DOHH2 (cell line): Measurements from ENCODE around the gene MEGF11.

Experiments used
- H3F3A ChIP-seq: fragments of 200-600 bp; sonication (generic), shearing (Covaris generic); 2 replicates; pipeline ENCODE4 v1.6.0; 2016; ENCODE audit warnings: antibody characterized with exemption, mild to moderate bottlenecking; ENCODE audit not compliant: control insufficient read depth, insufficient read depth
- H3K27ac ChIP-seq: fragments of 200-600 bp; sonication (generic); 2 replicates; pipeline ENCODE4 v1.5.1; 2014; ENCODE audit warnings: low read depth, mild to moderate bottlenecking, low read length, moderate library complexity
- H3K27me3 ChIP-seq: fragments of 200-600 bp; sonication (generic); 2 replicates; pipeline ENCODE4 v1.6.1; 2014; ENCODE audit warnings: mild to moderate bottlenecking, low read length, mixed read lengths; ENCODE audit not compliant: control insufficient read depth
- H3K36me3 ChIP-seq: fragments of 200-600 bp; sonication (generic); 2 replicates; pipeline ENCODE4 v1.6.1; 2014; ENCODE audit warnings: mild to moderate bottlenecking, low read length, moderate library complexity, mixed read lengths; ENCODE audit not compliant: control insufficient read depth
- H3K4me1 ChIP-seq: fragments of 200-600 bp; sonication (generic); 2 replicates; pipeline ENCODE4 v1.6.1; 2014; ENCODE audit warnings: mild to moderate bottlenecking, low read length, mixed read lengths; ENCODE audit not compliant: control insufficient read depth
- H3K4me2 ChIP-seq: fragments of 200-600 bp; sonication (generic); 2 replicates; pipeline ENCODE4 v1.6.0; 2014; ENCODE audit warnings: mild to moderate bottlenecking, low read length, moderate library complexity
- H3K4me3 ChIP-seq: fragments of 200-600 bp; sonication (generic); 2 replicates; pipeline ENCODE4 v1.5.1; 2014; ENCODE audit warnings: mild to moderate bottlenecking, low read length, mixed read lengths
- H3K79me2 ChIP-seq: fragments of 200-600 bp; sonication (generic); 2 replicates; pipeline ENCODE4 v1.6.1; 2014; ENCODE audit warnings: mild to moderate bottlenecking, low read length, mixed read lengths; ENCODE audit not compliant: control insufficient read depth
- H3K9me2 ChIP-seq: fragments of 200-600 bp; sonication (generic); replicated peaks from 2 replicates; pipeline ENCODE4 v1.6.1; 2014; ENCODE audit warnings: mild to moderate bottlenecking, low read length, mixed read lengths; ENCODE audit not compliant: control insufficient read depth
- H3K9me3 ChIP-seq: fragments of 200-600 bp; sonication (generic); 2 replicates; pipeline ENCODE4 v1.6.1; 2014; ENCODE audit warnings: antibody characterized with exemption, low read length, mixed read lengths; ENCODE audit not compliant: control insufficient read depth, insufficient read depth
- H4K20me1 ChIP-seq: fragments of 200-600 bp; sonication (generic); 2 replicates; pipeline ENCODE4 v1.6.0; 2014; ENCODE audit warnings: low read depth, mild to moderate bottlenecking, antibody characterized with exemption, low read length, moderate library complexity; ENCODE audit not compliant: control insufficient read depth, insufficient read depth
- CTCF ChIP-seq: fragments of 200-600 bp; sonication (generic); IDR thresholded peaks from one replicate; pipeline ENCODE4 v1.5.1; 2014; ENCODE audit warnings: antibody characterized with exemption, mild to moderate bottlenecking, low read depth, low read length; ENCODE audit not compliant: poor library complexity, severe bottlenecking
- EZH2phosphoT487 ChIP-seq: fragments of 200-600 bp; sonication (generic); IDR thresholded peaks from 2 replicates; pipeline ENCODE4 v1.6.1; 2017; ENCODE audit warnings: borderline replicate concordance, mild to moderate bottlenecking, antibody characterized with exemption, low read length, moderate library complexity, mixed read lengths

MEGF11 gene

GRCh38 chr15:66240240-66240794 is 13.2 kb downstream of the MEGF11 start:
- Histone ChIP-seq H4K20me1 (peaks cover 6% of the 10 kb centered on the region), H3K4me3 (no peak overlapping the region), H3K79me2 (peaks cover 99% of the 10 kb centered on the region), H3K27me3 (no peaks in the 10 kb centered on the region), H3K9me3 (no peaks in the 10 kb centered on the region), H3F3A (no peaks in the 10 kb centered on the region), H3K4me1 (peaks cover 49% of the 10 kb centered on the region), H3K9me2 (no peaks in the 10 kb centered on the region), H3K36me3 (peaks cover 83% of the 10 kb centered on the region), H3K4me2 (no peak overlapping the region), H3K27ac (no peak overlapping the region)
- TF ChIP-seq EZH2phosphoT487 (no peak), CTCF (no peak)

- H3F3A ChIP-seq, result no peaks in the 10 kb centered on the region
- H3K36me3 ChIP-seq, result peaks cover 78% of the 10 kb centered on the region
- H3K4me2 ChIP-seq, result no peak overlapping the region
- H4K20me1 ChIP-seq, result peaks cover 6% of the 10 kb centered on the region
- TF ChIP-seq EZH2phosphoT487, result no peak
- H3K27me3 ChIP-seq, result no peaks in the 10 kb centered on the region
- no peaks in the 10 kb centered on the region for H3K9me3 ChIP-seq
- peaks cover 43% of the 10 kb centered on the region for H3K4me1 ChIP-seq
- no peak overlapping the region for H3K27ac ChIP-seq
- peaks cover 99% of the 10 kb centered on the region for H3K79me2 ChIP-seq
- no peaks in the 10 kb centered on the region for H3K9me2 ChIP-seq
- H3K4me3 ChIP-seq, result no peak overlapping the region
Measured at GRCh38 chr15:66239514-66239913, 14.0 kb downstream of the MEGF11 start.

GRCh38 chr15:66238318-66238717 is 15.2 kb downstream of the MEGF11 start:
- Histone ChIP-seq H3F3A (no peaks in the 10 kb centered on the region), H3K27ac (no peak overlapping the region), H3K36me3 (peaks cover 71% of the 10 kb centered on the region), H3K79me2 (peaks cover 99% of the 10 kb centered on the region), H3K9me3 (no peaks in the 10 kb centered on the region), H3K4me1 (peaks cover 35% of the 10 kb centered on the region), H3K4me3 (no peak overlapping the region), H3K27me3 (no peaks in the 10 kb centered on the region), H3K4me2 (no peak overlapping the region), H4K20me1 (peaks cover 6% of the 10 kb centered on the region), H3K9me2 (no peaks in the 10 kb centered on the region)
- TF ChIP-seq EZH2phosphoT487, result no peak
- TF ChIP-seq CTCF, result no peak

- Histone ChIP-seq H3F3A (no peaks in the 10 kb centered on the region), H3K4me2 (no peak overlapping the region), H4K20me1 (peaks cover 6% of the 10 kb centered on the region), H3K4me3 (no peak overlapping the region), H3K4me1 (peaks cover 32% of the 10 kb centered on the region), H3K9me3 (no peaks in the 10 kb centered on the region), H3K9me2 (no peaks in the 10 kb centered on the region), H3K27ac (no peak overlapping the region), H3K27me3 (no peaks in the 10 kb centered on the region), H3K36me3 (peaks cover 67% of the 10 kb centered on the region), H3K79me2 (peaks cover 99% of the 10 kb centered on the region)
- TF ChIP-seq EZH2phosphoT487 (no peak), CTCF (no peak)
Measured at GRCh38 chr15:66237513-66238235, 15.9 kb downstream of the MEGF11 start.
